HFF-Myc (cell line): ENCODE data around the gene ADARB2.
"Not testable (repeated sequence)": the region's sequence is repeated elsewhere in the genome, so short reads cannot be mapped to it uniquely, and the experiment has no call there.

ENCODE experiments used
- DNase-seq: peaks from one replicate; pipeline ENCODE4 v3.0.0-alpha.2; 2011; ENCODE audit warnings: low read depth; ENCODE audit errors: extremely low read depth
- H3K4me3 ChIP-seq: replicated peaks from 2 replicates; pipeline ENCODE4 v1.5.1; 2011; ENCODE audit warnings: low read depth, mild to moderate bottlenecking, control low read depth, low read length
- CTCF ChIP-seq: IDR thresholded peaks from 2 replicates; pipeline ENCODE4 v1.5.1; 2012; ENCODE audit warnings: mild to moderate bottlenecking, low read depth, low read length, control low read depth; ENCODE audit errors: missing control alignments

Gene ADARB2

GRCh38 chr10:1774796-1775195 is 37.5 kb upstream of the ADARB2 start:
- DNase-seq = no peak
- no peak overlapping the region for H3K4me3 ChIP-seq
- no peak for TF ChIP-seq CTCF

GRCh38 chr10:1773204-1773603 is 35.9 kb upstream of the ADARB2 start:
- DNase-seq, H3K4me3 ChIP-seq: not testable (repeated sequence)

GRCh38 chr10:1766049-1766448 is 28.7 kb upstream of the ADARB2 start:
- DNase-seq = no peak
- H3K4me3 ChIP-seq = no peak overlapping the region
- TF ChIP-seq CTCF = no peak

GRCh38 chr10:1762076-1762475 is 24.8 kb upstream of the ADARB2 start:
- no peak for DNase-seq
- TF ChIP-seq CTCF = no peak
- no peak overlapping the region for H3K4me3 ChIP-seq

GRCh38 chr10:1754506-1755153 is 17.3 kb upstream of the ADARB2 start:
- no peak for DNase-seq

GRCh38 chr10:1752153-1752552 is 14.8 kb upstream of the ADARB2 start:
- DNase-seq = no peak
- no peak overlapping the region for H3K4me3 ChIP-seq
- TF ChIP-seq CTCF = no peak

More at GRCh38 chr10:1754506-1755153, 17.3 kb upstream of the ADARB2 start:
- TF ChIP-seq CTCF = no peak
- no peak overlapping the region for H3K4me3 ChIP-seq

- DNase-seq = no peak
- no peak overlapping the region for H3K4me3 ChIP-seq
- TF ChIP-seq CTCF = no peak
Measured at GRCh38 chr10:1747590-1748157, 10.3 kb upstream of the ADARB2 start.
